ENCODE results near the gene KCNH2.

GRCh38 chr7:150983893-150984368 is 5.8 kb upstream of the KCNH2 start:
- TF ChIP-seq CTCF (IDR thresholded peaks at IDR 0.05) = no peak
- no peak for TF ChIP-seq ZFX (IDR thresholded peaks at IDR 0.05; ENCODE audit: borderline replicate concordance)
